Osteoblast (primary cell): Measurements from ENCODE around the gene VPS13D. TPM values are rescaled to one million over a fixed set of nuclear protein-coding genes. Genes with fewer than 3 reads are reported as not detected.

ENCODE experiments used
- DNase-seq: peaks from one replicate; pipeline ENCODE4 v3.0.0; 2011; ENCODE audit warnings: low spot score, mixed read lengths; ENCODE audit not compliant: insufficient read length; ENCODE audit errors: missing footprints
- H2AFZ ChIP-seq: 2 replicates; pipeline ENCODE4 v1.6.0; 2011; ENCODE audit warnings: mild to moderate bottlenecking, low read length
- H3K27ac ChIP-seq: 2 replicates; pipeline ENCODE4 v1.5.1; 2011; ENCODE audit warnings: mild to moderate bottlenecking, low read depth, low read length, moderate library complexity
- H3K27me3 ChIP-seq: 2 replicates; pipeline ENCODE4 v1.6.0; 2012; ENCODE audit warnings: mild to moderate bottlenecking, control low read depth, inconsistent platforms, low read length, moderate library complexity; ENCODE audit not compliant: insufficient read depth
- H3K36me3 ChIP-seq: 2 replicates; pipeline ENCODE4 v1.5.1; 2011; ENCODE audit warnings: mild to moderate bottlenecking, low read length, control low read depth, moderate library complexity; ENCODE audit not compliant: insufficient read depth
- H3K4me1 ChIP-seq: 2 replicates; pipeline ENCODE4 v1.5.1; 2011; ENCODE audit warnings: mild to moderate bottlenecking, low read length, control low read depth, moderate library complexity; ENCODE audit not compliant: insufficient read depth
- H3K4me2 ChIP-seq: 2 replicates; pipeline ENCODE4 v1.6.0; 2011; ENCODE audit warnings: mild to moderate bottlenecking, low read length; ENCODE audit not compliant: insufficient read depth
- H3K4me3 ChIP-seq: fragments of 200-600 bp; sonication (generic); 3 replicates; pipeline ENCODE4 v1.5.1; 2012; ENCODE audit warnings: mild to moderate bottlenecking, low read length, inconsistent platforms; ENCODE audit not compliant: insufficient read depth
- H3K79me2 ChIP-seq: 2 replicates; pipeline ENCODE4 v1.6.0; 2012; ENCODE audit warnings: mild to moderate bottlenecking, low read length, control low read depth, inconsistent platforms; ENCODE audit not compliant: insufficient read depth
- H3K9me3 ChIP-seq: 2 replicates; pipeline ENCODE4 v1.5.1; 2011; ENCODE audit warnings: low read depth, low read length, control low read depth
- H4K20me1 ChIP-seq: 2 replicates; pipeline ENCODE4 v1.6.0; 2012; ENCODE audit warnings: mild to moderate bottlenecking, low read length, control low read depth; ENCODE audit not compliant: insufficient read depth
- total RNA-seq: library from RNA; depleted of rRNA; stranded (reverse); fragments of >200 nt; gene quantifications from 2 replicates; pipeline ENCODE4 v1.2.3, GENCODE V29; 2012
- TF ChIP-seq, protein P1 (sequence below): IDR thresholded peaks from 2 replicates; pipeline ENCODE4 v1.5.1; 2011; ENCODE audit warnings: mild to moderate bottlenecking, low read depth, low read length, moderate library complexity; ENCODE audit errors: extremely low read depth

Gene VPS13D
- total RNA-seq, 1 donor = 48.5 TPM

DNA sequence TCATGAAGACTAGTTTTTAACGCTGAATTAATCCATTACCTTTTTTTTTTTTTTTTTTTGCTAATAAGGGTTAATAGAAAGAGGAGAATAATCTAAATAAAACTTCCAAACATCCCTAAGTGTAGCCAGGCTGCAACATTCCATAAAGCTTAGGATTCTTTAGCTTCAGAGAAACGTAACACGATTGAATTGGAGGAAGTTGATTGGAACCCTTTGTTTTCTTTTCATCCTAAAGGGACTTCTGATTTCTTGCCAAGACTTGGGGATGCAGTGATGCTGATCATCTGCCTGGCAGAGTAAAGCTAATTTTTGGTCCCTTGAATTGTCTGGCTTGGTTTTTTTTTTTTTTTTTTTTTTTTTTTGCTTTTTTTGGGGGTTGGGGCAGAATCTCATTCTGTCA lies 142.9 kb downstream of the VPS13D start:
- no peaks in the 10 kb centered on the region for H4K20me1 ChIP-seq
- H3K79me2 ChIP-seq = no peaks in the 10 kb centered on the region
- no peak overlapping the region for H2AFZ ChIP-seq
- DNase-seq = no peak
- H3K4me3 ChIP-seq = no peak overlapping the region
- no peaks in the 10 kb centered on the region for H3K27me3 ChIP-seq
- H3K27ac ChIP-seq = no peak overlapping the region
- H3K4me1 ChIP-seq = no peaks in the 10 kb centered on the region
- no peak overlapping the region for H3K4me2 ChIP-seq
- TF ChIP-seq, protein P1, sequence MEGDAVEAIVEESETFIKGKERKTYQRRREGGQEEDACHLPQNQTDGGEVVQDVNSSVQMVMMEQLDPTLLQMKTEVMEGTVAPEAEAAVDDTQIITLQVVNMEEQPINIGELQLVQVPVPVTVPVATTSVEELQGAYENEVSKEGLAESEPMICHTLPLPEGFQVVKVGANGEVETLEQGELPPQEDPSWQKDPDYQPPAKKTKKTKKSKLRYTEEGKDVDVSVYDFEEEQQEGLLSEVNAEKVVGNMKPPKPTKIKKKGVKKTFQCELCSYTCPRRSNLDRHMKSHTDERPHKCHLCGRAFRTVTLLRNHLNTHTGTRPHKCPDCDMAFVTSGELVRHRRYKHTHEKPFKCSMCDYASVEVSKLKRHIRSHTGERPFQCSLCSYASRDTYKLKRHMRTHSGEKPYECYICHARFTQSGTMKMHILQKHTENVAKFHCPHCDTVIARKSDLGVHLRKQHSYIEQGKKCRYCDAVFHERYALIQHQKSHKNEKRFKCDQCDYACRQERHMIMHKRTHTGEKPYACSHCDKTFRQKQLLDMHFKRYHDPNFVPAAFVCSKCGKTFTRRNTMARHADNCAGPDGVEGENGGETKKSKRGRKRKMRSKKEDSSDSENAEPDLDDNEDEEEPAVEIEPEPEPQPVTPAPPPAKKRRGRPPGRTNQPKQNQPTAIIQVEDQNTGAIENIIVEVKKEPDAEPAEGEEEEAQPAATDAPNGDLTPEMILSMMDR = no peak
- H3K9me3 ChIP-seq = no peaks in the 10 kb centered on the region
- peaks cover 31% of the 10 kb centered on the region for H3K36me3 ChIP-seq

DNA sequence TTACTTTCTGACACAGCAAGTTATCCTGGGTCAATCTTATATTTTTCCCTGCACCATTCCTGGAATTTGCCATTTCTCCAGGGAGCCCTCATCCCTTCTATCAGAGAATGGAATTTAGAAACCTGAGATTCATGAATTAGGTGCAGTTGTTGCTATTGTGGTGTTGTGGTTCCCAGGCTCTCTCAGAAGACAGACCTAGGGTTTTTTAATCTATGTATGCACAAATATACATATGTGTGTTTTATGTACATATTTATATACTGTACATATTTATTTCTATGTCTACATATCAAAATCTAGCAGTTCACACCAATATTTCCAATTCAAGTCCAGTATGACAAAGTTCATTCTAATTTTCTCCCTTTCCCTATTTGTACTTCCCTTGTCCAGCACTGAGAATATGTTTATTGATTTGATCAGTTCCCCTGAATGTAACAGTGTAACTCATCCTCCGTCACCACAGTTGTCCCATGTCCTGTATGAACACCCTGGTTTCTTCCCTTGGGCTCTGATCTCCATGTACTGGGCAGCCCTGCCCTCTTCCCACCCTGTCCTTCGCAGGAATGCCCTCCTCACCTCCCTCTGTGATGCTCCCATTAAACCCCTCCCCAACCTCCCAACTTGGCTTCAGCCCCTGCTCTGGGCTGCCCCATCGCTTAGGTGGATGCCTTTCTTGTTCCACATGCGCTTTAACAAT lies 145.5 kb downstream of the VPS13D start:
- no peaks in the 10 kb centered on the region for H3K27me3 ChIP-seq
- TF ChIP-seq, protein P1 = no peak
- no peak overlapping the region for H3K4me3 ChIP-seq
- H3K4me1 ChIP-seq = no peaks in the 10 kb centered on the region
- peaks cover 31% of the 10 kb centered on the region for H3K36me3 ChIP-seq
- no peaks in the 10 kb centered on the region for H3K79me2 ChIP-seq
- H4K20me1 ChIP-seq = no peaks in the 10 kb centered on the region
- H3K4me2 ChIP-seq = no peak overlapping the region
- H3K27ac ChIP-seq = no peak overlapping the region
- H2AFZ ChIP-seq = no peak overlapping the region
- no peak for DNase-seq
- H3K9me3 ChIP-seq = no peaks in the 10 kb centered on the region

DNA sequence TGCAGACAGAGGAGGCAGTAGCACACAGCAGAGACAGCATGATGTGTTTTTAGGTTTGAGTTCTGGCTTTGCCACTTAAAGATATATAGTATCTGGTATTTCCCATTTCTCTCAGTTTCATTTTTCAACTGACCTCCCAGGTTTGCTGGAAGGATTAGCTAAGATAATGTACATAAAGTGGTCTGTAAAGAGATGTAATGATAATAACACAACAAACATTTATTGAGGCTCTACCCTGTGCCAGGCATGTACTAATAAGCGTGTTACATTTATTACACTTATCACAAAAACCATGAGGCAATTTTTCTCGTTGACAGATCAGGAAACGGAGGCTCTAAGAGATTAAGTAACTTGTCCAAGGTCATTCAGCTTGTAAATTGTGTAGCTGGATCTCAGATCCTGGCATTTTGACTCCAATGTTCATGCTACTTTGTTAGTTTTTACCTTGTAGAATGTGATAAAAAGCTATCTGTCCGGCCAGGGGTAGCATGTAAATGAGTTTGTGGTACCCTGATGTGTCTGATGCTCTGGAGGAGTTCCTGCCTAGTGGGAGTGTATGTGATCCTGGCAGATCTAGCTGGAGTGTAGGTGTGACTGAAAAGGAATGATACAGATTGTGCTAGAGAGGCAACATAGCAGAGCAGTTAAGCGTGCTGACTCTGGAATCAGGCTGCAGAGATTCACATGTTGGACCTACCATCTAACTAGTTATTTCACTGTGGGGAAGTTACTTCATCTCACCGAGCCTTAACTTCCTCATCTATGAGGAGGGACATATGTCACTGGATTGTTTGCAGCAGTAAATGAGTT lies 146.6 kb downstream of the VPS13D start:
- no peak for DNase-seq
- Histone ChIP-seq H3K4me3 (no peak overlapping the region), H3K79me2 (no peaks in the 10 kb centered on the region), H3K27ac (no peak overlapping the region), H3K4me2 (no peak overlapping the region), H2AFZ (no peak overlapping the region), H3K9me3 (no peaks in the 10 kb centered on the region), H3K36me3 (peaks cover 33% of the 10 kb centered on the region), H3K4me1 (peaks cover 8% of the 10 kb centered on the region), H4K20me1 (no peaks in the 10 kb centered on the region), H3K27me3 (no peaks in the 10 kb centered on the region)
- TF ChIP-seq, protein P1 = no peak
